Activated CD8-positive, alpha-beta memory T cell treated with anti-CD3 and anti-CD28 coated beads, Interleukin-2, amount 10 ng/mL, durations not matched to agents 7 days and 5 days (primary cell): ENCODE measurements around the gene OR56A3. TPM values are rescaled to one million over a fixed set of nuclear protein-coding genes. Genes with fewer than 3 reads are reported as not detected.
"Not testable (repeated sequence)": the region's sequence is repeated elsewhere in the genome, so short reads cannot be mapped to it uniquely, and the experiment has no call there.

Source experiments
- ATAC-seq: fragments of 150-1000 bp; cut with Tn5 transposase; one replicate; pipeline ENCODE4 v1.10.0; 2021; ENCODE audit warnings: moderate library complexity
- CTCF ChIA-PET: fragments of 350-600 bp; sonication (Branson Sonifier 250); formaldehyde crosslinking; loops from one replicate; lab custom pipeline; 2021; ENCODE audit warnings: antibody characterized with exemption; lab: Charles Lee
- DNase-seq: peaks from one replicate; pipeline ENCODE4 v3.0.0-alpha.2; 2020
- H3K27ac Mint-ChIP-seq: one replicate; pipeline ENCODE4 v1.8.0; 2021; ENCODE audit warnings: mild to moderate bottlenecking, mixed read lengths
- H3K27me3 Mint-ChIP-seq: one replicate; pipeline ENCODE4 v1.8.0; 2021; ENCODE audit warnings: mixed read lengths
- H3K36me3 Mint-ChIP-seq: one replicate; pipeline ENCODE4 v1.8.0; 2021; ENCODE audit warnings: mild to moderate bottlenecking, mixed read lengths
- H3K4me1 Mint-ChIP-seq: one replicate; pipeline ENCODE4 v1.8.0; 2021; ENCODE audit warnings: mixed read lengths
- H3K4me3 Mint-ChIP-seq: one replicate; pipeline ENCODE4 v1.8.0; 2021; ENCODE audit warnings: mild to moderate bottlenecking, moderate library complexity, mixed read lengths
- H3K9me3 Mint-ChIP-seq: one replicate; pipeline ENCODE4 v1.8.0; 2022; ENCODE audit warnings: low read depth, mixed read lengths
- total RNA-seq, 2 experiments: library from RNA; stranded (reverse); gene quantifications; one replicate each; pipeline ENCODE4 v1.2.3, GENCODE V29; 2021

OR56A3 gene
- total RNA-seq, 2 experiments from 2014 or later = not detected

- Mint-ChIP-seq H3K27me3 (no peaks in the 10 kb centered on the region), H3K4me3 (no peak overlapping the region), H3K4me1 (no peaks in the 10 kb centered on the region), H3K36me3 (no peaks in the 10 kb centered on the region), H3K27ac (no peak overlapping the region), H3K9me3 (peaks cover 9% of the 10 kb centered on the region)
- ATAC-seq (no peak), DNase-seq (no peak)
- CTCF ChIA-PET = no interaction called here
Observed at GRCh38 chr11:5933116-5933515, 8.9 kb upstream of the OR56A3 start.

- CTCF ChIA-PET = interaction anchor here (0.7 kb wide), 1 partner anchor 12 kb away, joined by 3 read pairs; no protein-coding TSS in a partner anchor
- no peak overlapping the region for H3K4me3 Mint-ChIP-seq
- peaks cover 3% of the 10 kb centered on the region for H3K27me3 Mint-ChIP-seq
- DNase-seq = no peak
- no peaks in the 10 kb centered on the region for H3K9me3 Mint-ChIP-seq
- no peak overlapping the region for H3K27ac Mint-ChIP-seq
- no peaks in the 10 kb centered on the region for H3K4me1 Mint-ChIP-seq
- no peaks in the 10 kb centered on the region for H3K36me3 Mint-ChIP-seq
- no peak for ATAC-seq
Observed at GRCh38 chr11:5937868-5938602, 4.0 kb upstream of the OR56A3 start.

DNA sequence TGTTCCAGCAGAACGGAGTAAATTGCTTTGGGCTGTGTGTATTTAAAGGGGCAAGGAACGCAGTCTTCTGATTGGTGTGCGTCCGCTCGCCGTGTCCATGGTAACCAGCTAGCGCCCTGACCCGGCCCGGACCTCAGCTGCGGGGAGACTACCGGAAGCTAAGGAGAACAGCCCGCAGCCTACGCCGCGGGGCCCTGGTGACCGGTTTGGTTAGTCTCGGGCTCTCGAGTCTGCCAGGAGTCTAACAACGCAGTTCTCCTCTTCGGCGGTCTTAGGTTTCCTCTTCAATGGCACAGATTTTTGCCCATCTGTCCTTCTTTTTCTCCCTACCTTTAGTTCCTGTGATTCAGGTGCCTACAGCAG lies 3.5 kb upstream of the OR56A3 start:
- Mint-ChIP-seq H3K27ac (no peak overlapping the region), H3K27me3 (peaks cover 4% of the 10 kb centered on the region), H3K36me3 (no peaks in the 10 kb centered on the region), H3K4me1 (no peaks in the 10 kb centered on the region), H3K4me3 (no peak overlapping the region), H3K9me3 (no peaks in the 10 kb centered on the region)
- CTCF ChIA-PET = no interaction called here
- DNase-seq (no peak), ATAC-seq (no peak)

DNA sequence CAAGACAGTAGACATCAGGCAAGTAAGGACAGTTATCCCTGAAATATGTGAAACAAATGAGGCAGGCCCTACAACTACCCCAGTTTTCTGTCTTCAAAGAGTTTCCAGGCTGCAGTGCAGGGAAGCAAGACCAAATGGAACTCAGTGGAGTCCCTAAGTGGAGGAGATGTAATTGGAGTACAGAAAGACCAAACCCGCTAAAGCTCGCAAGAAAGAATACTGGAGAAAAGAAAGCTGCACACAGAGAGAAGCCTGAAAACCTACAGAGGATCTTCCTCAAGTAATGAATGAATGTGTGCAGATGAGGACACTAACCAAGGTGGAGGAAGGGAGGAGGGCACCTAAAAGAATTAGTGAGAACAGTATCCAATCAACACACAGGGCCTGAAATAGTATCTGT lies 1.3 kb upstream of the OR56A3 start:
- H3K4me3 Mint-ChIP-seq = no peak overlapping the region
- no peaks in the 10 kb centered on the region for H3K4me1 Mint-ChIP-seq
- H3K36me3 Mint-ChIP-seq = no peaks in the 10 kb centered on the region
- ATAC-seq (no peak), DNase-seq (no peak)
- no peaks in the 10 kb centered on the region for H3K9me3 Mint-ChIP-seq
- H3K27me3 Mint-ChIP-seq = peaks cover 10% of the 10 kb centered on the region
- H3K27ac Mint-ChIP-seq = no peak overlapping the region
- CTCF ChIA-PET = interaction anchor here (0.6 kb wide), 1 partner anchor 38 kb away, joined by 3 read pairs; no protein-coding TSS in a partner anchor

DNA sequence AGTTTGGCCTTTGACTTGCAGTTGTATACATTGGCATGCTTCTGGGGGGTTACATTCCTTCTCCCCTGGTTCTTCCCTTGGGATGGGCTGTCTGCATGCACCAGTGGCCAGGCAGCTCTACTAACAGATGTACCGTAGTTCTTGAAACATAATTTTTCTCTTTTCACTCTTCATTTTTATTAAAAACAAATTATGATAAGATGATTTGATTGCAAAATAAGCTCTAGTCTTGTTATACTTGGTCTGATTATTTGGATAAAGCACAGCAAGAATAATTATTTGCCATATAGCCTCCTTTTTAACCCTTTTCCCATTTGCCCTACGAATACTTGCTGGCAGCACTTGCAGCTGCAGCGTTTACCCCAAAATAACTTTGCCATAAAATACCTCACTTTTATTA lies 13.5 kb downstream of the OR56A3 start:
- CTCF ChIA-PET = no interaction called here
- H3K9me3 Mint-ChIP-seq = no peaks in the 10 kb centered on the region
- DNase-seq (no peak), ATAC-seq (no peak)
- H3K27me3 Mint-ChIP-seq = peaks cover 3% of the 10 kb centered on the region
- no peak overlapping the region for H3K27ac Mint-ChIP-seq
- no peaks in the 10 kb centered on the region for H3K36me3 Mint-ChIP-seq
- H3K4me1 Mint-ChIP-seq = no peaks in the 10 kb centered on the region
- no peak overlapping the region for H3K4me3 Mint-ChIP-seq

GRCh38 chr11:5960704-5961320 lies 18.8 kb downstream of the OR56A3 start:
- CTCF ChIA-PET = not testable (repeated sequence)

DNA sequence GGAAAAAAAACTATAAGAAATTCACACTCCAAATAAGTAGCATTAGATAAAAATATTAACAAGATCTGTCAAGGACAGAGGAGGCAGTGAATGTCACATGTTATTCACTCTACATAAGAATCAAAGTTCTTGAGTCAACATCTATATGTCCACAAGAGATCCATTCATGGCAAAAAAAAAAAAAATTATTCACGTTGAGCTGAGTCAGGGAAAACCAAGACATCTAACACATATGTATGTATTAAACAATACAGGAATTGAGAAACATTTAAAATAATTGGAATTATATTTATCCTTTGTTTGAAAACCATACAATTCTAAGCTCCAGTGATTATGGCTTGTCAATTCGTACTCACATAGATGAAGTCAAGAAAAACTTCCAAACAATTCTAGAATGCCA lies 24.9 kb downstream of the OR56A3 start:
- H3K4me1 Mint-ChIP-seq = no peaks in the 10 kb centered on the region
- DNase-seq (no peak), ATAC-seq (no peak)
- no peak overlapping the region for H3K27ac Mint-ChIP-seq
- no peaks in the 10 kb centered on the region for H3K36me3 Mint-ChIP-seq
- CTCF ChIA-PET = no interaction called here
- no peak overlapping the region for H3K4me3 Mint-ChIP-seq
- H3K27me3 Mint-ChIP-seq = no peaks in the 10 kb centered on the region
- H3K9me3 Mint-ChIP-seq = peaks cover 10% of the 10 kb centered on the region

More at GRCh38 chr11:5960704-5961320, 18.8 kb downstream of the OR56A3 start:
- not testable (repeated sequence) for H3K4me1 Mint-ChIP-seq, DNase-seq, H3K27me3 Mint-ChIP-seq, H3K36me3 Mint-ChIP-seq, H3K4me3 Mint-ChIP-seq, H3K27ac Mint-ChIP-seq, ATAC-seq
- H3K9me3 Mint-ChIP-seq = peaks cover 11% of the 10 kb centered on the region

DNA sequence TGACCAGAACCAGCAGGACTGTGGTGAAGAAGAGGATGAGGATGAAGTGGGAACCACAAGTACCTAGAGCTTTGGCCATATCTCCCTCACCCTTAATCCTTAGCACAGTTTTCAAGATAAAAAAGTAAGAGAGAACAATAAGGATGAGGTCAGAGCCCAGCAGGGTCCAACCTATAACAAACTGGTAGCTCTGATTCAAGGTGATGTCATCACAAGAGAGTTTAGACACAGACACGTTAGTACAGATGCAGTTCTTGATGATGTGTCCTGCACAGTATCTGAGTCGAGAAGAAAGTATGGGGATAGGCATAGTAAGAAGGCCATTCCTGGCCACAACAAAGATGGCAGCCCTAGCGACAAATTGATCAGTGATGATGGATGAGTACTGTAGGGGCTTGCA lies 25.7 kb downstream of the OR56A3 start:
- CTCF ChIA-PET = no interaction called here
- H3K9me3 Mint-ChIP-seq = peaks cover 7% of the 10 kb centered on the region
- ATAC-seq (no peak), DNase-seq (no peak)
- H3K27me3 Mint-ChIP-seq = no peaks in the 10 kb centered on the region
- H3K4me3 Mint-ChIP-seq = no peak overlapping the region
- H3K36me3 Mint-ChIP-seq = no peaks in the 10 kb centered on the region
- H3K27ac Mint-ChIP-seq = no peak overlapping the region
- no peaks in the 10 kb centered on the region for H3K4me1 Mint-ChIP-seq

- DNase-seq = no peak
Observed at GRCh38 chr11:5968394-5968793, 26.3 kb downstream of the OR56A3 start, which contains the start of gene OR56A5. OR56A5 (minus strand) TSS chr11:5968494; CDS start chr11:5968494, 0 bp downstream.

DNA sequence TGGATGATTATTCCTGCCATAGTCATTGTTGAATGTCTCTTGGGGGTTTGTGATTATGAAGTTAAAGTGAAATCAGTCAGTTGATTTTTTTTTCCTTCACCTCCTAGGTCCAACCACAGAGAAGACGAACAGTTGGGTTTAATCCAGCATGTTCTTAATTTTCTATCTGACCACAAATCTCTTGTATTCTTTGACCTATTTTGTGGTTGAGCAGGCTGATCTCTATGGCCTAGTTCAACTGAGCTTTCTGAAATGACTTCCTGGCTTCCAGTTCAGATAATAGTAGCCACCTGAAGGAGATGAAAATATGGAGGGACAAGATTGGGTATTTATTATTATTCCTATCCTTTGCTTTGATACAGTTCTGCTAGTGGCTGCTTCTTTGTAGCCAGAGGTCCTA lies 31.5 kb downstream of the OR56A3 start:
- H3K4me3 Mint-ChIP-seq = no peak overlapping the region
- CTCF ChIA-PET = no interaction called here
- no peaks in the 10 kb centered on the region for H3K9me3 Mint-ChIP-seq
- no peaks in the 10 kb centered on the region for H3K36me3 Mint-ChIP-seq
- no peaks in the 10 kb centered on the region for H3K27me3 Mint-ChIP-seq
- DNase-seq (no peak), ATAC-seq (no peak)
- H3K4me1 Mint-ChIP-seq = no peaks in the 10 kb centered on the region
- H3K27ac Mint-ChIP-seq = no peak overlapping the region

More at GRCh38 chr11:5968394-5968793, 26.3 kb downstream of the OR56A3 start, which contains the start of gene OR56A5:
- H3K27me3 Mint-ChIP-seq = no peaks in the 10 kb centered on the region
- ATAC-seq = no peak
- no peaks in the 10 kb centered on the region for H3K4me1 Mint-ChIP-seq
- H3K9me3 Mint-ChIP-seq = peaks cover 4% of the 10 kb centered on the region
- H3K36me3 Mint-ChIP-seq = no peaks in the 10 kb centered on the region
- no peak within 1 kb of the TSS for H3K4me3 Mint-ChIP-seq
- H3K27ac Mint-ChIP-seq = no peak within 1 kb of the TSS
- CTCF ChIA-PET = no interaction called here

DNA sequence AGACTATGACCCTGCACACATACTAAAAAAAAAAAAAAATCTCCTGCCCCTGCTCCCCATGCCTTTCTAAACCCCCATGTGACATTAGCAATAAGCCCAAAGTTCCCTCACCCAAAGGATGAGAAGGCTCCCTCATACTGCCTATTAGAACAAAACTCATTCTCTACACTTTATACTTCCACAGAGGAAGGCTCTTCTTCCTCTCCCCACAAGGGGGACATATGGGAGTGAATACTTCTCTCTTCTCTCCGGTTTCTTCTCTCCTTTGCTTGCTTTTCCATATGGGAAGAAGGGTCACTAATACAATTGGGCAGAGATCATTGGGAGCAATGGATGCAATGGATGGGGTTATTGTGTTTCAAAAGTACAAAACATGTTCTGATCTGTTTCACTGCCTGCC lies 41.4 kb downstream of the OR56A3 start:
- no peak overlapping the region for H3K27ac Mint-ChIP-seq
- H3K9me3 Mint-ChIP-seq = peaks cover 2% of the 10 kb centered on the region
- no peaks in the 10 kb centered on the region for H3K36me3 Mint-ChIP-seq
- DNase-seq (no peak), ATAC-seq (no peak)
- H3K4me1 Mint-ChIP-seq = no peaks in the 10 kb centered on the region
- H3K27me3 Mint-ChIP-seq = peaks cover 4% of the 10 kb centered on the region
- H3K4me3 Mint-ChIP-seq = no peak overlapping the region
- CTCF ChIA-PET = no interaction called here

DNA sequence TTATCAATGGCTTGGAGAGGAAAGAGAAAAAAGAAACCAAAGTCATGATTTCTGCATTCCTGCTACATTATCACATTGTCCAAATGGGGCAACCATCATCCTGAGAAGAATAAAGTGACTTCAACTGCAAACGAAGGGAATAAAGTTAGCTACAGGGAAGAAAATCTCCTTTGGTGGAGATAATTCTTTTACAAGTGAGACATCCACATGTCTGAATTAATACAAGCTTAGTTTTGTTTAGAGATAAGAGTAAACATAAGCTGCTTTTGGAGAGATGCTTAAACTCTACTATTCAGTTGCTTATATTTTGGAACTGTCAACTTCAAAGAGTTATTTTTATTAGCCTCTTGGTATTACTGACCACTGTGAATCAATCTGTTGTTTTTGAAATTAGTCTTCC lies 44.8 kb downstream of the OR56A3 start, which contains the start of gene OR52L1:
OR52L1 (minus strand) TSS at position 101 of the 400 bp plus-strand sequence; CDS start at position 46, 55 bp downstream.
- H3K4me1 Mint-ChIP-seq = no peaks in the 10 kb centered on the region
- DNase-seq (no peak), ATAC-seq (no peak)
- CTCF ChIA-PET = no interaction called here
- no peak within 1 kb of the TSS for H3K4me3 Mint-ChIP-seq
- no peaks in the 10 kb centered on the region for H3K36me3 Mint-ChIP-seq
- H3K9me3 Mint-ChIP-seq = no peaks in the 10 kb centered on the region
- H3K27ac Mint-ChIP-seq = no peak within 1 kb of the TSS
- peaks cover 16% of the 10 kb centered on the region for H3K27me3 Mint-ChIP-seq

DNA sequence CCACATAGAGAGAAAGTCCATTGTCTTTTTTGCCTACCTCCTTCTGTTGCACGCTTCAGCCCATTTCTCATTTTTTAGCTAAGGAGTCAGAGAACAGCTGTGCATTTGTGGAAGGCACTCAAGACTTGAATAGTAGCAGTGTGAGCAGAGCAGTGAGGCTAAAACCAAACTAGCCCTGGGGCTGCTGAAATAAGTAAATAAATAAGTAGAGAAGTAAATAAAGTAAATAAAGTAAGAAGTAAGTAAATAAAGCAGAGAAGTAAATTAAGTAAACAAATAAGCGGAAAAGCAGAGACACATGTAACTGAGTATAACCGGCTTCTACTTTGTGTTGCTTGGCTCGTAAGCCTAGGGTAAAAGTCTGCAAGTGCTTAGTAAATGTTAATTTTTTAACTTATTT lies 47.2 kb downstream of the OR56A3 start:
- CTCF ChIA-PET = no interaction called here
- no peaks in the 10 kb centered on the region for H3K9me3 Mint-ChIP-seq
- H3K27ac Mint-ChIP-seq = no peak overlapping the region
- no peak for ATAC-seq
- H3K4me1 Mint-ChIP-seq = no peaks in the 10 kb centered on the region
- no peaks in the 10 kb centered on the region for H3K36me3 Mint-ChIP-seq
- H3K27me3 Mint-ChIP-seq = peaks cover 21% of the 10 kb centered on the region
- no peak overlapping the region for H3K4me3 Mint-ChIP-seq
- DNase-seq = no peak

GRCh38 chr11:5992150-5992549 lies 50.1 kb downstream of the OR56A3 start:
- CTCF ChIA-PET = interaction anchor here (0.6 kb wide), 1 partner anchor 371 kb away, joined by 3 read pairs; no protein-coding TSS in a partner anchor
- no peaks in the 10 kb centered on the region for H3K4me1 Mint-ChIP-seq

More at GRCh38 chr11:5992150-5992549, 50.1 kb downstream of the OR56A3 start:
- H3K36me3 Mint-ChIP-seq = no peaks in the 10 kb centered on the region
- H3K4me3 Mint-ChIP-seq = no peak overlapping the region
- ATAC-seq (no peak), DNase-seq (no peak)
- peaks cover 24% of the 10 kb centered on the region for H3K27me3 Mint-ChIP-seq
- no peaks in the 10 kb centered on the region for H3K9me3 Mint-ChIP-seq
- no peak overlapping the region for H3K27ac Mint-ChIP-seq
